GM18907 (cell line): ENCODE measurements around the gene KCTD1.
A peak's percentile ranks its signal among the peaks of the same experiment; 100 is the strongest.

Source experiments
- ATAC-seq: cut with Tn5 transposase; IDR thresholded peaks from one replicate; pipeline ENCODE4 v1.9.1; 2021; ENCODE audit warnings: mild to moderate bottlenecking, moderate library complexity; ENCODE audit not compliant: unreplicated experiment

The KCTD1 gene

DNA sequence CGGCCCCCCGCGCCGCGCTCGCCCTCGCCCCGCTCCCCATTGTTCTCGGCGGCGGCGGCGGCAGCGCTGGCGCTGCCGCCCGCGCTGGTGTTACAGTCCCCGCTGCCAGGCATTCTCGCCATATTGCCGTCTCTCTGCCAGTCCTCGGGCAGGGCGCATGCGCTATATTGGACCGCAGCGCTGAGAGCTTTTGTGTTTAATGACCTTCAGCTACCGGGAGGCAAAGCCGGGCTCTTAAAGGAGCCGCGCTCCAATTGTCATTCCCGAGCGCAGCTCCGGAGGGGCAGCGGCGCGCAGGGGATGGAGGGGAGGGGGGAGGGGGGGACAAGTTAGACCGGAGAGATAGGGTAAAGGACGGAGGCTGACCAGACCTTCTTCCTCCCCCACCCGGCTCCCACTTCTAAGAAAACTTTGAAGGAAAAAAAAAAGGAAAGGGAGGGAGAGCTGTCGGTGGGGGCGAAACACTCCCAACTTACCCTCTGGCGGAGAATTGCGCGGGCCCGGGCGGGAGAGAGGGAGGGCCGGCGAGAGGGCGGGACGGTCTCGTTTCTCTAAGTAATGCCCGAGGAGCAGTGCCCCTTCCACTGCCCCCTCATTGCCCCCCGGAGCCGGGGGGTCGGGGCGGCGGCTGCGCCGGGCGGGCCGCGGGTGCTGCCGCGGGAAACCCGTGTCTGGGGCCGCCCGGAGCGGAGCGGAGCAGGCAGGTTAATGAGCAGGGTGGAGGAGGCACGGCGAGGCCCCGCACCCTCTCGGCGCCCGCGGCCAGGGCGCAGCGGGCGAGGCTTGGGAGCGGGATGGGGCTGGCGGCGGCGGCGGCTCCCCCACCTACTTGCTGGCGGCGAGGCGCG lies at the start of gene KCTD1:
TSS of gene KCTD1 (minus strand) at position 139 of the 848 bp plus-strand sequence. CDS start at position 122, 17 bp downstream.
- ATAC-seq, result peak; percentile 57

- ATAC-seq, result no peak
These were observed 45.3 kb upstream of the KCTD1 start for GRCh38 chr18:26593365-26594320.

- ATAC-seq, result no peak
These were observed 36.4 kb upstream of the KCTD1 start for GRCh38 chr18:26584745-26585144.

GRCh38 chr18:26579941-26580618 lies 31.7 kb upstream of the KCTD1 start:
- no peak for ATAC-seq

- ATAC-seq, result no peak
These were observed 27.5 kb upstream of the KCTD1 start for GRCh38 chr18:26575865-26576217.

- ATAC-seq, result no peak
These were observed 26.9 kb upstream of the KCTD1 start for GRCh38 chr18:26574958-26575864.

DNA sequence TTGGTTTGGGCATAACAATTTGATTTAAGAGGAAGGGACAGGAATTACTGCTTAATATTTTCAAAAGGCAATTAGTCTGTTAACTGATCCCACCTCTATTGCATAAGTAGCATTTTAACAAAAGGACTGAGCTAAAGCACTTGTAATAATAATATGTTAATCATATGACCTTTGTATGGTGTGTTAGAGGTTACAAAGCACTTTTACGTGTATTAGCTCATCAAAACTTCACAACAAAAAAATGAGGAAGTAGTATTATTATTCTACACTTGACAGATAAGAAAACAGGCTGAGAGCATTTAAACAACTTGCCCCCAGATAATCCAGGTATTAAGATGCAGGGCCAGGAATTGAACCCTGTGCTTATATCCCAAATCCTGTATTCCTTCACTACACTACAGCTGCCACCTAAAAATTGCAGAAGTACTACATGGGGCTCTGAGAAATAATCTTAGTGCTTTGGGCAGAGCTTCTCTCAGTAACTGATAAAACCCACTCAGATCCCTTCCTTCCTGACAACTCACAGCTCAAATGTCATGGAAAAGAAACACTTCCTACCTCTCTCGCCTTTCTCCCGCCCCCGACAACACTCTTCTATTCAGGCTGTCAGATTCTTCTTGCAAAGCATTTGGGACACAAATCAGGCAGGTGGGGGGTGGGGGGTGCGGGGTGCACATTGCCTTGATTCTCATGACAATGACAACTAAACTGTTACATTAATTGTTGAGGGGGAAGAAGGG lies 20.7 kb upstream of the KCTD1 start:
- ATAC-seq, result no peak

DNA sequence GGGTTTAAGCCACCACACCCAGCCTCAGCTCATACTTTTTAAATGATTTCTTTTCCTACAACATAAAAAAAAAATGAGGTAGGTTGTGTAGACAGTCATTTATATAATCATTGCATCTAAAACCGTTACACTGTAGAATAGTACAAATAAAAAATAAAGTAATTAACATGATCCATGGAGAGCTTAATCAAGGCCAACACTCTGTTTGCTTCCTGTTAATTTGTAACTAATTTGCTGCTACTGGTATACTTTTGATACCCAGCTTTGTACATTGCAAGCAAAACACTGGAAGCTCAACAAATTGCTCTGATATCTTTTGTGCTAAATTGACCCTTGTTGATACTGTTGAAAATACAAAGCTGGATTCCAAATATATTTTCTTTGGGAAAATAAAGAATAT lies 20.2 kb upstream of the KCTD1 start:
- no peak for ATAC-seq

DNA sequence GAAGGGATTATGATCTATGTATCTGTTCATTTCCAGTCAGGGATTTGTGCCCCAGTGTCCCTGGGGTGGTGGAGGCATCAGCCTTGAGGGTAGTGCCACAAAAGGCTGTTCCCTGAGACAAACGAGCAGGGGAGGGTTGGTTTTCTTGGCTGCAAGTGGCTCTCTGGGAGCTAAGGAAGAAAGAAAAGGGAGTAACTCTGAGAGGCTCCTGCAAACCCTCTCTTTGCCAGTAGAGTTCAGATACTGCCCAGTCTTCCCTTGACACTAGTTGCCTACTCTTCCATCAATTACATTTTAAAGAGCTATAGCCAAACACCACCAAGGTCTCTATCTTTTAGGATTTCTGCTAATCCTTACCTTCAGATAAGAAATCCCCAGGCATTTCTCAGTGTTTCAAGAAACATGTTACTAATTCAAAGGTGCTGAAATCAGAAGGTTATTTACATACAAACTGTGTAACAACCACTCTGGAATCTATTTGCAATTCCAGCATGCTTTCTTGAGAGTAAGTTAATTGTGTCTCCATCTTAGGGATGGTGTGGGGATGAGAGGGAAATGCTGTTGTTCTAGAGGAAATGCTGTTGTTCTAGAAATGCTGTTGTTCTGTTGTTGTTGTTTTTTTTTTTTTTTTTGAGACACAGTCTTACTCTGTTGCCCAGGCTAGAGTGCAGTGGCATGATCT lies 18.7 kb upstream of the KCTD1 start:
- no peak for ATAC-seq

DNA sequence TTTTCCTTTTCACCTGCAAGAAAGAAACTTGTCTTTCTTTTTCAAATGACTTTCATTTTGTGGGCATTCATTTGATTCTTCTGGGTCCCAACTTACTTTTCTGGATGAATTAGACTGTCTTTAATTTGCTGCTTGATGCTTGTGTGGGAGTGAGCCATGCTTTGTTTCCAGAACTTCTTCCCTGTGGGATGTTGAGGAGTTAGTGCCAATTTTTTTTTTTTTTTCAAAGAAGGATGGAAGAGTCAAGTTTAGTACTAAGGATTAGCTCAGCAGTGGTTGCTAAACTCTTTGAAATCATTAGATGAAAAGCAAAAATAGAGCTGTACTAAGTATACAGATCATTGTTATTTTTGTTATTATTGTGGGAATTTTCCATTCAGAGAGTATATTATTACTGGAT lies 17.2 kb upstream of the KCTD1 start:
- ATAC-seq, result no peak

- ATAC-seq, result no peak
These were observed 14.7 kb upstream of the KCTD1 start for GRCh38 chr18:26563024-26563423.

- ATAC-seq, result no peak
These were observed 14.2 kb upstream of the KCTD1 start for GRCh38 chr18:26562568-26562967.

- ATAC-seq, result no peak
These were observed 13.4 kb upstream of the KCTD1 start for GRCh38 chr18:26561769-26562168.

DNA sequence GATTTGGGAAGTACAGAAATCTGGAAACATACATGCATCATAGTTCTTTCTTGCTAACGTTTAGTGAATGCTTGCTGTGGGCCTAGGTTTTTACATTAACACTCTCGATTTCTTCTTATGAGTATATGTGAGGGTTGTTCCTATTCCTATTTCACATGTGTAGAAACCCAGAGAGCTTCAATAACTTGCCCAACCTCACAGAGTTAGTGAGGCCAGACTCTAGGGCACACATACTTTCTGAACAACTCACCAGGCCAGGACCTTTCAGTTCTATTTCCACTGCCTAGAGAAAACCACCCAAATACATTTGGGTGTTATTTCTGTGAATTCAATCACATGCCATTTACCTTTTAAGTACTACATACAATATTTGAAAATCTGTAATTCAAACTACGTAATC lies 8.2 kb upstream of the KCTD1 start:
- peak; percentile 94 for ATAC-seq

- peak; percentile 40 for ATAC-seq
These were observed 7.6 kb upstream of the KCTD1 start for GRCh38 chr18:26555804-26556553.

- ATAC-seq, result no peak
These were observed 5.6 kb upstream of the KCTD1 start for GRCh38 chr18:26553943-26554342.

DNA sequence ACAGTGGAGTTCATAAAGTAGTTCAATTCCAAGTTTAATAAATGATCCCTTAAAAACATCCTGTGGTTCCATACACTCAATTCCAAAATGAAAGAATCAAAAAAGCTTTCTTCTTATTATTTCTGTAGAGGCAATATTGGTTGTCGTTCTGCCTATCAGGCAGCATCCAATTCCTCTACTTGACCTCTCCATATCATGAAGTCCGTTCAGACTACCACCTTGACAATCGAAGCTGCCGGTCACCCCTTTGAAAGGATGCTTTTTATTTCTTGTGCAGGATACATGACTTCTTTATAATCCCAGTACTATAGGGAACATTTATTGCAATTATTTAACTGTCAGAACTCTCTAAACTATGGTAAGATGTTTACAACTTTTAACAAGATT lies 3.3 kb upstream of the KCTD1 start:
- ATAC-seq, result no peak

- ATAC-seq, result no peak
These were observed 2.8 kb upstream of the KCTD1 start for GRCh38 chr18:26550998-26551694.
